CD8-positive, alpha-beta memory T cell (primary cell): ENCODE results near the gene PIK3CB. TPM values are rescaled to one million over a fixed set of nuclear protein-coding genes. Genes with fewer than 3 reads are reported as not detected.
A peak's percentile ranks its signal among the peaks of the same experiment; 100 is the strongest.

ENCODE experiments used
- CTCF ChIA-PET: fragments of 350-600 bp; sonication (Branson Sonifier 250); formaldehyde crosslinking; loops from one replicate; lab custom pipeline; 2021; ENCODE audit warnings: antibody characterized with exemption; lab: Charles Lee
- POLR2A ChIA-PET: fragments of 350-600 bp; sonication (Branson Sonifier 250); formaldehyde crosslinking; loops from one replicate; lab custom pipeline; 2021; ENCODE audit warnings: antibody characterized with exemption; lab: Charles Lee
- DNase-seq, 5 donors: peaks; one replicate each; pipeline versions ENCODE4 v3.0.0 to v3.0.0-alpha.2; 2020 to 2022; ENCODE audit warnings: mixed read lengths in 1 of 5
- H3K27ac ChIP-seq: one replicate; pipeline ENCODE4 v1.7.0; 2013; ENCODE audit warnings: low read depth, mild to moderate bottlenecking, low read length, moderate library complexity
- H3K27me3 ChIP-seq: 2 replicates; pipeline ENCODE4 v1.7.0; 2013; ENCODE audit warnings: low read length, mild to moderate bottlenecking; ENCODE audit not compliant: insufficient read depth, poor library complexity, severe bottlenecking
- H3K36me3 ChIP-seq: 2 replicates; pipeline ENCODE4 v1.7.0; 2013; ENCODE audit warnings: mild to moderate bottlenecking, low read length, moderate library complexity; ENCODE audit not compliant: insufficient read depth
- H3K4me1 ChIP-seq: 2 replicates; pipeline ENCODE4 v1.7.0; 2013; ENCODE audit warnings: mild to moderate bottlenecking, low read length, moderate library complexity; ENCODE audit not compliant: insufficient read depth
- H3K4me3 ChIP-seq: 2 replicates; pipeline ENCODE4 v1.7.0; 2013; ENCODE audit warnings: mild to moderate bottlenecking, low read length
- H3K9me3 ChIP-seq: 2 replicates; pipeline ENCODE4 v1.7.0; 2013; ENCODE audit warnings: mild to moderate bottlenecking, low read length
- H3K27ac Mint-ChIP-seq, 8 donors: one replicate each; pipeline ENCODE4 v1.8.0; 2020 to 2021; ENCODE audit warnings: mixed read lengths in 8 of 8, mild to moderate bottlenecking in 6 of 8, inconsistent platforms in 3 of 8, moderate library complexity in 3 of 8
- H3K27me3 Mint-ChIP-seq, 2 donors: one replicate each; pipeline ENCODE4 v1.8.0; 2020 to 2021; ENCODE audit warnings: mixed read lengths in 2 of 2, mild to moderate bottlenecking in 1 of 2, moderate library complexity in 1 of 2
- H3K36me3 Mint-ChIP-seq, 3 donors: one replicate each; pipeline ENCODE4 v1.8.0; 2020 to 2021; ENCODE audit warnings: mixed read lengths in 3 of 3, inconsistent platforms in 1 of 3, mild to moderate bottlenecking in 1 of 3
- H3K4me1 Mint-ChIP-seq, 3 donors: one replicate each; pipeline ENCODE4 v1.8.0; 2020 to 2021; ENCODE audit warnings: mixed read lengths in 3 of 3, inconsistent platforms in 1 of 3, mild to moderate bottlenecking in 1 of 3
- H3K4me3 Mint-ChIP-seq, 7 donors: one replicate each; pipeline ENCODE4 v1.8.0; 2020 to 2021; ENCODE audit warnings: mixed read lengths in 7 of 7, mild to moderate bottlenecking in 6 of 7, moderate library complexity in 4 of 7, inconsistent platforms in 2 of 7
- H3K9me3 Mint-ChIP-seq, 5 donors: one replicate each; pipeline ENCODE4 v1.8.0; 2020 to 2022; ENCODE audit warnings: mixed read lengths in 5 of 5, mild to moderate bottlenecking in 3 of 5, moderate library complexity in 2 of 5, inconsistent platforms in 1 of 5
- polyA plus RNA-seq: library from polyadenylated mRNA; unstranded; fragments of 300-500 nt; fragmentation: Illumina TruSeq; gene quantifications from one replicate; pipeline ENCODE4 v1.2.3, GENCODE V29; 2021
- total RNA-seq, 2 experiments: library from RNA; stranded (reverse); gene quantifications; one replicate each; pipeline ENCODE4 v1.2.3, GENCODE V29; 2021

PIK3CB gene
- 10 to 100 TPM; 17.3 to 17.6 TPM for total RNA-seq
- 17.1 TPM for polyA plus RNA-seq

DNA sequence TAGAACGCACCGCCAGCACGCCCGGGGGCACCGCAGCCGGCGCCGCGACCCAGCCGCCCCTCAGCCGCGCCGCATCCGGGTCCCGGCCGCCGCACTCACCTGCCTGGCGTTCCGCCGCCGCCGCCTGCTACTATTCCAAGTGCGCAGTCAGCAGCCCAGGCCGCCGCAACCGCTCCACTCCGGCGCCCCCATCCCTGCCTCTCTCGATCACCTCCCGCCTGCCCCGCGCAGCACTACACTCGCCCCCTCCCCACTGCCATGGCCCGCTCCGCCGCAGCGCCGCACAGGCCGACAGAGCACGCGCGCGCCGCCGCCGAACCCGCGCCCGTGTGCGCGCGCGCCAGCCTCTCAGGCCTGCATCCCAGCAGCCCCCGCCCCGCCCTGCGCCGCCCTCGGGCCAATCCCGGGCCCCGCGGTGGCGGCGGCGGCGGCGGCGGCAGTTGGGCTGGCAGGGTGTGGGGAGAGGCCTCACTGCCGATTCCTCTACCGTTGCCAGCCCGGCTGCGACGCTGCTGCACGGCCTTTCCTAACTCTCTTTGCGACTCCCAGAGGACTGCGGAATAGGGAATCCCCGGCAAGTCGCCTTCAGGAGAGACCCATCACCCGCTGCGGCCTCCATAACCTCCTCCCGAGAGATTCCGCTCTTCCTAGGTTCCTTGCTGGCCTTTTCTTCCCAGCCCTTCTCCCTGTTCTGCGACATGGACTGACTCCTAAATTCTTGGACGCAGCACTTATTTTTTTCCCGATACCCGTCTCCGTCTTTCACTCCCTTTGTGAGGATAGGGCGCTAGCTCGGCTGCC lies at the start of gene PIK3CB:
Gene PIK3CB, minus strand, starts transcription at position 333 of the 801 bp plus-strand sequence. CDS start 75,585 bp downstream, outside the sequence.
- peaks cover 25 to 31% (median 30%) of the 10 kb centered on the region in 3 donors for H3K4me1 Mint-ChIP-seq
- peaks cover 16% of the 10 kb centered on the region for H3K4me1 ChIP-seq
- H3K27me3 Mint-ChIP-seq: no peaks in the 10 kb centered on the region
- no peaks in the 10 kb centered on the region for H3K9me3 ChIP-seq
- H3K27ac Mint-ChIP-seq: peak within 1 kb of the TSS; percentile 84 to 99 (median 95)
- ChIA-PET POLR2A (interaction anchor here (2.4 kb wide), 1 partner anchor 54 kb away, joined by 7 read pairs; no protein-coding TSS in a partner anchor), CTCF (interaction anchor here (1.3 to 2.0 kb wide), 5 partner anchors 21 to 241 kb away, joined by 3 to 8 read pairs (median 5); partner anchors contain the start of gene CEP70)
- H3K27ac ChIP-seq: peak within 1 kb of the TSS; percentile 85
- no peaks in the 10 kb centered on the region for H3K27me3 ChIP-seq
- no peaks in the 10 kb centered on the region for H3K9me3 Mint-ChIP-seq
- peak; percentile 75 to 89 (median 85) for DNase-seq
- H3K4me3 ChIP-seq: peak within 1 kb of the TSS; percentile 66
- no peaks in the 10 kb centered on the region for H3K36me3 ChIP-seq
- H3K4me3 Mint-ChIP-seq: peak within 1 kb of the TSS; percentile 87 to 97 (median 93)
- peaks cover 0 to 14% (median 4%) of the 10 kb centered on the region in 3 donors for H3K36me3 Mint-ChIP-seq

DNA sequence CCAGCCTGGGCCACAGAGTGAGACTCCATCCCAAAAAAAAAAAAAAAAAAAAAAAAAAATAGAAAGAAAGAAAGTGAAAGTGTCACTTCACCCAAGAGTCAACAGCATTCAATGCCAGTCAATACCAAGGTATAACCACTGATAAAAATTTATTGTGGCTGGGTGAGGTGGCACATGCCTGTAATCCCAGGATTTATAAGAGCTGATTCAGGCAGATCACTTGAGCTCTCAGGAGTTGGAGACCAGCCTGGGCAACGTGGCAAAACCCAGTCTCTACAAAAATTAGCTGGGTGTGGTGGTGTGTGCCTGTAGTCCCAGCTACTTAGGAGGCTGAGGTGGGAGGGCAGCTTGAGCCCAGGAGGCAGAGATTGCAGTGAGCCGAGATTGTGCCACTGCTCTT lies 46.5 kb upstream of the PIK3CB start:
- no peak overlapping the region for H3K4me3 ChIP-seq
- DNase-seq: no peak
- H3K9me3 ChIP-seq: no peaks in the 10 kb centered on the region
- H3K27me3 Mint-ChIP-seq: peaks cover 0 to 5% of the 10 kb centered on the region in 2 donors
- POLR2A ChIA-PET: no interaction called here
- H3K4me1 ChIP-seq: no peaks in the 10 kb centered on the region
- peaks cover 3 to 4% (median 3%) of the 10 kb centered on the region in 5 donors for H3K9me3 Mint-ChIP-seq
- no peak overlapping the region for H3K4me3 Mint-ChIP-seq
- no peaks in the 10 kb centered on the region for H3K27me3 ChIP-seq
- H3K36me3 ChIP-seq: no peaks in the 10 kb centered on the region
- H3K36me3 Mint-ChIP-seq: peaks cover 0 to 1% (median 0%) of the 10 kb centered on the region in 3 donors
- H3K27ac Mint-ChIP-seq: no peak overlapping the region
- peaks cover 0 to under 1% (median 0%) of the 10 kb centered on the region in 3 donors for H3K4me1 Mint-ChIP-seq
- H3K27ac ChIP-seq: no peak overlapping the region
- CTCF ChIA-PET: interaction anchor here (1.4 to 1.7 kb wide), 2 partner anchors 35 to 42 kb away, joined by 3 to 4 read pairs; no protein-coding TSS in a partner anchor

DNA sequence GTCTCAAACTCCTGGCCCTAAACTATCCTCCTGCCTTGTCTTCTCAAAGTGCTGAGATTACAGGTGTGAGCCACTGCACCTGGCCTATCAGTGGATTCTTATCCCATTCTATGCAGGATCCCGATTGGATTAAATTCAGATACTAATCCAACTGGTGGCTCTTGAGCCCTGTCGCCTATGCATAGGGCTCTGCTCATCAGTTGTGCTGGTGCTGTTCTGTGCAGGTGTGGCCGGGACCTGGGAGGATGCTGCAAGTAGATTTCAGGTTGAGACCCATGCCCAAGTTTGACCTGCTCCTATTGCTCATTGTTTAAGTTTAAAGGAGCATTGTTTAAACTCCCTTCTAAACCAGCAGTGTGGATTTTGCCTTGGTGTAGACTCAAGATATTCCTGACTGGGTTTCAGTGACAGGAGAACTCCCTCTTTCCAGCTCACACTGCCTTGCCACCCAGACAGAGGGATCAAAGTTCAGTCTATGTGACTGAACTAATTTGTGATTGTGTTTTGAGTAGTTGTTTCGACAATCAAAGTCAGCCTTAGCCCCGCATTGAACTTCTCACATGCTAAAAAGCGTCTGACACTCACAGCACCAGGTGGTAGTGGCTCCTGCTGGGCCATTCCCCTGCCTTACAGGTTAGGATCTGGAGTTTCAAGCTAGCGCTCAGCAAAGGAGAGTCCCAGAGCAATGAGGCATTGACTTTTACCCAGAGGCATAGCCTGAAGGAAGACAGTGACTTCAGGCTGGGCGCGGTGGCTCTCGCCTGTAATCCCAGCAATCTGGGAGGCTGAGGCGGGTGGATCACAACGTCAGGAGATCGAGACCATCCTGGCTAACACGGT lies 45.0 kb upstream of the PIK3CB start:
- Mint-ChIP-seq H3K27ac (no peak overlapping the region), H3K9me3 (peaks cover 5 to 12% (median 10%) of the 10 kb centered on the region in 5 donors), H3K4me1 (peaks cover 4 to 7% (median 5%) of the 10 kb centered on the region in 3 donors), H3K36me3 (peaks cover 0 to 9% (median 0%) of the 10 kb centered on the region in 3 donors), H3K27me3 (peaks cover 0 to 5% of the 10 kb centered on the region in 2 donors), H3K4me3 (no peak overlapping the region)
- no peaks in the 10 kb centered on the region for H3K4me1 ChIP-seq
- H3K36me3 ChIP-seq: no peaks in the 10 kb centered on the region
- H3K27me3 ChIP-seq: no peaks in the 10 kb centered on the region
- ChIA-PET POLR2A (no interaction called here), CTCF (no interaction called here)
- no peaks in the 10 kb centered on the region for H3K9me3 ChIP-seq
- no peak overlapping the region for H3K27ac ChIP-seq
- no peak for DNase-seq
- H3K4me3 ChIP-seq: no peak overlapping the region

DNA sequence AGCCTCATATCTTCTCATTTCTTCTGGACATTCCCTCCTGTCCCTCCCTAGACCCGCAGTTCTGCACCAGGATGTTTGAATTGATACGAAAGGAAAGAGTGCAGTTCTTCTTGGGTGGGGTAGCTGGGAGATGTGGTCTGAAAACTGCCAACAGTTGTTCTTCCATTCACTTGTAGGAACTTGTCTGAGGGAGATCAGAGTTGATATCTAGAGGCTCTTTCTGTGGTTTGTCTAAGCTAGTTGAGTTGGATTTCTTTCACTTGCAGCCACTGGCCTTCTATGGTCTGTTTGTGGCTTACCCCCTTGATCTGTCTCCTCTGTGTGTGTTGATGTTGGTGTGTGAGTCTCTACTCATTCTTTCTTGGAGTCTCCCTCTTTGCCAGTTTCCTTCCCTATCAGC lies 42.5 kb upstream of the PIK3CB start:
- Histone ChIP-seq H3K9me3 (no peaks in the 10 kb centered on the region), H3K4me1 (no peaks in the 10 kb centered on the region), H3K36me3 (no peaks in the 10 kb centered on the region), H3K4me3 (no peak overlapping the region), H3K27ac (peak overlapping the region; percentile 78), H3K27me3 (no peaks in the 10 kb centered on the region)
- no peak overlapping the region for H3K27ac Mint-ChIP-seq
- CTCF ChIA-PET: interaction anchor here (1.4 kb wide), 1 partner anchor 38 kb away, joined by 5 read pairs; no protein-coding TSS in a partner anchor
- peaks cover 4 to 7% (median 5%) of the 10 kb centered on the region in 3 donors for H3K4me1 Mint-ChIP-seq
- no peak for DNase-seq
- peak overlapping the region in 1 of 7 donors; percentile 6 for H3K4me3 Mint-ChIP-seq
- POLR2A ChIA-PET: no interaction called here
- H3K9me3 Mint-ChIP-seq: peaks cover 5 to 12% (median 10%) of the 10 kb centered on the region in 5 donors
- H3K27me3 Mint-ChIP-seq: peaks cover 0 to 5% of the 10 kb centered on the region in 2 donors
- peaks cover 0 to 9% (median 0%) of the 10 kb centered on the region in 3 donors for H3K36me3 Mint-ChIP-seq

DNA sequence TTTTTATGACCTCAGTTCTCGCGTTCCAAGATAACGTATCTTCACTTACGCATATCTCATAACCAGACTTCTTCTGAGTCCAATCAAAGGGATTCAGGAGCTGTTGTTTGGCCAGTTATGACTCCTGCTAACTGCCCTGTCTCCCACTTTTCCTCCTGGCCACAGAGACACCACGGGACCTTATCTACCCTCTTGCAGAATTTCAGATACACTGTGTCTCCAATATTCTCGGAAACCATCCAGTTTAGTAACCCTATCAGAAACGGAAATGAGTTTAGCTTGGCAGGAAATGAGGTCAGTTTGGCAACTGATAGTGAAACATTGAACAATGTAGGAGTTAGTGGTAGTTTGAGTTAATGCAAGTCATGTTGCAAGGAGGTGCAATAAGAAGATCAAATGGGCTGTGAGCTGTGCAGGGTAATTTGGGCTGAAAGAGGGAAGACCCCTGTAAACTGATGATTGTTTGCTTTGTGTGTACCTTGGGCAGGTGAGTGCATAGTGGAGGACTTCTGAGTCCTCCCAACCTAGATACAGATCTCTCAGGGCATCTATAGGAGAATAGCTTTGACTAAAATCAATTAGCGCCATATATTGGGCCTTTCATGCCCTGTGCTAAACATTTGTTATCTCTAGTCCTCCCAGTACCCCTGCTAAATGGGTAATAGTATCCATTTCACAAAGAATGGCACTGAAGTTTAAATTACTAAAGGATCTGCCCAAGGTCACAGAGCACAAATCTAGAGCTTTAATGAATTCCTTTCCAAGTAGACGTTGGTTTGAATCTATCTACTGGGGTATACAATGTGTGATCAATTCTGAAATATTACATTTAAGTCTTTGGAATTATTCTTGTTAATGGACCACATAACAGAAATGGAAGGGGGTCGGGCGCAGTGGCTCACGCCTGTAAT lies 41.3 kb upstream of the PIK3CB start:
- peak overlapping the region; percentile 78 for H3K27ac ChIP-seq
- peaks cover 0 to 9% (median 0%) of the 10 kb centered on the region in 3 donors for H3K36me3 Mint-ChIP-seq
- peaks cover 0 to 5% of the 10 kb centered on the region in 2 donors for H3K27me3 Mint-ChIP-seq
- H3K9me3 ChIP-seq: no peaks in the 10 kb centered on the region
- no peaks in the 10 kb centered on the region for H3K27me3 ChIP-seq
- ChIA-PET CTCF (interaction anchor here (1.4 kb wide), 1 partner anchor 39 kb away, joined by 5 read pairs; no protein-coding TSS in a partner anchor), POLR2A (no interaction called here)
- no peaks in the 10 kb centered on the region for H3K4me1 ChIP-seq
- peaks cover 4 to 7% (median 5%) of the 10 kb centered on the region in 3 donors for H3K4me1 Mint-ChIP-seq
- no peak overlapping the region for H3K4me3 ChIP-seq
- H3K9me3 Mint-ChIP-seq: peaks cover 5 to 12% (median 10%) of the 10 kb centered on the region in 5 donors
- H3K4me3 Mint-ChIP-seq: peak overlapping the region in 3 of 7 donors; percentile 3 to 36 (median 16)
- no peak for DNase-seq
- H3K36me3 ChIP-seq: no peaks in the 10 kb centered on the region
- H3K27ac Mint-ChIP-seq: no peak overlapping the region

DNA sequence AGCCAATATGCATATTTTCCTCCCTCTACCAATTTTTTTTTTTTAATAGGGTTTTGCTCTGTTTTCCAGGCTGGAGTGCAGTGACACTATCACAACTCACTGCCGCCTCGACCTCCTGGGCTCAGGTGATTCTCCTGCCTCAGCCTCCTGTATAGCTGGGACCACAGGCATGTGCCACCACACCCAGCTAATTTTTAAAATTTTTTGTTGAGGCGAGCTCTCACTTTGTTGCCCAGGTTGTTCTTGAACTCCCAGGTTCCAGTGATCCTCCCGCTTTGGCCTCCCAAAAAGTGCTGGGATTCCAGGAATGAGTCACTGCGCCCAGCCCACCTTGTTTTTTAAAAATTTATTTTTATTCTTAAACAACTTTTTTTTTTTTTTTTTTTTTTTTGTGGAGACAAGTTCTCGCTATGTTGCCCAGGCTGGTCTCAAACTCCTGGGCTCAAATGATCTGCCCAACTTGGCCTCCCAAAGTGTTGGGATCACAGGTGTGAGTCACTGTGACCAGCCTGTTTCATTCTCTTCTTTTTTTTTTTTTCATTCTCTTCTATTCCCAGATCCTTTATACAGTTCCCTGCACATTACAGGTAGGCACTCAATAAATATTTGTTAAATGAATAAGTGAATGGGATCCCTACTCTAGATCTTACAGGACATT lies 40.5 kb upstream of the PIK3CB start:
- no peak for DNase-seq
- Mint-ChIP-seq H3K27me3 (peaks cover 0 to 5% of the 10 kb centered on the region in 2 donors), H3K27ac (no peak overlapping the region), H3K4me3 (peak overlapping the region in 1 of 7 donors; percentile 36), H3K4me1 (peaks cover 4 to 7% (median 5%) of the 10 kb centered on the region in 3 donors), H3K9me3 (peaks cover 5 to 12% (median 10%) of the 10 kb centered on the region in 5 donors), H3K36me3 (peaks cover 0 to 9% (median 0%) of the 10 kb centered on the region in 3 donors)
- CTCF ChIA-PET: no interaction called here
- no peaks in the 10 kb centered on the region for H3K27me3 ChIP-seq
- no peaks in the 10 kb centered on the region for H3K4me1 ChIP-seq
- H3K4me3 ChIP-seq: no peak overlapping the region
- H3K36me3 ChIP-seq: no peaks in the 10 kb centered on the region
- H3K9me3 ChIP-seq: no peaks in the 10 kb centered on the region
- POLR2A ChIA-PET: no interaction called here
- H3K27ac ChIP-seq: peak overlapping the region; percentile 78
